Mesothelial cell of epicardium (in vitro differentiated cells): ENCODE data around the gene GRID2. TPM values are rescaled to one million over a fixed set of nuclear protein-coding genes. Genes with fewer than 3 reads are reported as not detected.
"Not testable (repeated sequence)": the region's sequence is repeated elsewhere in the genome, so short reads cannot be mapped to it uniquely, and the experiment has no call there.

ENCODE experiments used
- DNase-seq, 2 experiments: peaks; one replicate each; pipeline ENCODE4 v3.0.0; 2021; ENCODE audit warnings: low spot score in 2 of 2; ENCODE audit not compliant: unreplicated experiment in 2 of 2
- H3K27ac Mint-ChIP-seq: 2 replicates; pipeline ENCODE4 v1.8.0; 2021; ENCODE audit warnings: mixed read lengths
- H3K27me3 Mint-ChIP-seq: 2 replicates; pipeline ENCODE4 v1.8.0; 2021; ENCODE audit warnings: low read depth, mixed read lengths
- H3K36me3 Mint-ChIP-seq: 2 replicates; pipeline ENCODE4 v1.8.0; 2021; ENCODE audit warnings: mixed read lengths
- H3K4me1 Mint-ChIP-seq: 2 replicates; pipeline ENCODE4 v1.8.0; 2021; ENCODE audit warnings: mixed read lengths
- H3K4me3 Mint-ChIP-seq: 2 replicates; pipeline ENCODE4 v1.8.0; 2021; ENCODE audit warnings: mild to moderate bottlenecking, moderate library complexity, mixed read lengths
- H3K9me3 Mint-ChIP-seq: 2 replicates; pipeline ENCODE4 v1.8.0; 2021; ENCODE audit warnings: mixed read lengths
- CTCF ChIP-seq: fragments of 200-600 bp; sonication (generic); IDR thresholded peaks from one replicate; pipeline ENCODE4 v1.5.0; 2021; ENCODE audit warnings: antibody characterized with exemption; ENCODE audit not compliant: unreplicated experiment
- total RNA-seq: library from RNA; stranded (reverse); gene quantifications from 3 replicates; pipeline ENCODE4 v1.2.1, GENCODE V29; 2021

Gene GRID2
- total RNA-seq, 1 donor from 2014 or later: 3.1 TPM

GRCh38 chr4:92265798-92266197 lies 38.0 kb upstream of the GRID2 start:
- H3K36me3 Mint-ChIP-seq: no peaks in the 10 kb centered on the region
- H3K27ac Mint-ChIP-seq: no peak overlapping the region
- peaks cover 7% of the 10 kb centered on the region for H3K4me1 Mint-ChIP-seq
- H3K9me3 Mint-ChIP-seq: no peaks in the 10 kb centered on the region
- no peaks in the 10 kb centered on the region for H3K27me3 Mint-ChIP-seq
- DNase-seq: no peak
- no peak overlapping the region for H3K4me3 Mint-ChIP-seq
- TF ChIP-seq CTCF: no peak

GRCh38 chr4:92266521-92266920 lies 37.2 kb upstream of the GRID2 start:
- Mint-ChIP-seq H3K4me3 (no peak overlapping the region), H3K27me3 (no peaks in the 10 kb centered on the region), H3K27ac (no peak overlapping the region), H3K9me3 (no peaks in the 10 kb centered on the region), H3K4me1 (peaks cover 7% of the 10 kb centered on the region), H3K36me3 (no peaks in the 10 kb centered on the region)
- TF ChIP-seq CTCF: no peak
- DNase-seq: no peak

- no peaks in the 10 kb centered on the region for H3K27me3 Mint-ChIP-seq
These were observed 35.1 kb upstream of the GRID2 start for GRCh38 chr4:92268642-92269041.

GRCh38 chr4:92270908-92271307 lies 32.9 kb upstream of the GRID2 start:
- Mint-ChIP-seq H3K4me3 (no peak overlapping the region), H3K36me3 (no peaks in the 10 kb centered on the region), H3K27ac (no peak overlapping the region), H3K27me3 (peaks cover 8% of the 10 kb centered on the region), H3K9me3 (no peaks in the 10 kb centered on the region), H3K4me1 (peaks cover 4% of the 10 kb centered on the region)
- no peak for DNase-seq
- no peak for TF ChIP-seq CTCF

More at GRCh38 chr4:92268642-92269041, 35.1 kb upstream of the GRID2 start:
- TF ChIP-seq CTCF: no peak
- Mint-ChIP-seq H3K4me1 (peaks cover 7% of the 10 kb centered on the region), H3K4me3 (no peak overlapping the region), H3K36me3 (no peaks in the 10 kb centered on the region), H3K27ac (no peak overlapping the region), H3K9me3 (no peaks in the 10 kb centered on the region)
- no peak for DNase-seq

GRCh38 chr4:92271551-92271950 lies 32.2 kb upstream of the GRID2 start:
- not testable (repeated sequence) for H3K4me3 Mint-ChIP-seq, H3K36me3 Mint-ChIP-seq, DNase-seq, H3K27ac Mint-ChIP-seq, H3K9me3 Mint-ChIP-seq, H3K4me1 Mint-ChIP-seq
- peaks cover 11% of the 10 kb centered on the region for H3K27me3 Mint-ChIP-seq

- H3K4me1 Mint-ChIP-seq, DNase-seq, H3K4me3 Mint-ChIP-seq, H3K36me3 Mint-ChIP-seq, H3K27ac Mint-ChIP-seq, H3K9me3 Mint-ChIP-seq: not testable (repeated sequence)
- peaks cover 23% of the 10 kb centered on the region for H3K27me3 Mint-ChIP-seq
These were observed 26.5 kb upstream of the GRID2 start for GRCh38 chr4:92277057-92277881.
